ENCODE results near the gene XAF1.

GRCh38 chr17:6711081-6711674 lies 44.7 kb upstream of the XAF1 start:
- TF ChIP-seq HCFC1 (IDR thresholded peaks at IDR 0.05; ENCODE audit: low read length) (no peak), FOXM1 (IDR thresholded peaks at IDR 0.05; ENCODE audit: low read depth, low read length) (no peak), STAT3 (IDR thresholded peaks at IDR 0.05; ENCODE audit: low read depth, low read length) (no peak), HDAC6 (IDR thresholded peaks at IDR 0.05; ENCODE audit: unreplicated experiment) (no peak)
